ENCODE measurements around the gene ECI2. TPM values are rescaled to one million over a fixed set of nuclear protein-coding genes. Genes with fewer than 3 reads are reported as not detected.
"Not testable (repeated sequence)": the region's sequence is repeated elsewhere in the genome, so short reads cannot be mapped to it uniquely, and the experiment has no call there.

Gene ECI2
- total RNA-seq, 4 donors from 2014 or later, result 17.7 to 137 (median 69.9) TPM

DNA sequence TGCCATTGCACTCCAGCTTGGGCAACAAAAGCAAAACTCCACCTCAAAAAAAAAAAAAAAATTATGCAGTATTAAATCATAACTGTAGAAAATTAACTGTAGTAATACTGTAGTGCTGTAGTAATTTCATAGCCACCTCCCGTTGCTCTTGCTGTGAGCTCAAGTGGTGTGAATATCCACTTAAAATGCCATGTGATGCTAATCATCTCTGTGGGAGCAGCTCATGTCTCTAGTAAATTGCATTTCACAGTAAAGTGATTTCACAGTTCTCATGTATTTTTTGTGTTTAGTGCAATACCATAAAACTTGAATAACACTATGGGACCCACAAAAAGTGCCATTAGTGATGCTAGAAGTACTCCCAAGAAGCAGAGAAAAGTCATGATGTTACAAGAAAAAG is 42.1 kb downstream of the ECI2 start:
- Histone ChIP-seq H3K4me1 (peaks cover 0 to 26% (median 8%) of the 10 kb centered on the region in 4 donors), H3K4me3 (no peak overlapping the region), H3K27me3 (no peaks in the 10 kb centered on the region), H3K27ac (no peak overlapping the region), H3K36me3 (no peaks in the 10 kb centered on the region), H3K9me3 (no peaks in the 10 kb centered on the region)
- intact Hi-C loops (cut with DNase I; ENCODE audit: low total_unique reads) (no loop called here), in situ Hi-C loops (cut with MboI; ENCODE audit: low pct_ligation_motif_present in 1 of 4, low pct_unique_long_range_greater_than_20kb in 1 of 4, low sequenced_read_pairs in 3 of 4) (no loop called here)
- 70 to 79% methylated on average over 1 of the region's 1 CpG for WGBS, 2 donors (ENCODE audit: low coverage in 1 of 2)
- no peak for DNase-seq
- no peak for TF ChIP-seq POLR2A (IDR thresholded peaks at IDR 0.05)
- no peak for TF ChIP-seq POLR2AphosphoS5 (IDR thresholded peaks at IDR 0.05)
- TF ChIP-seq, protein P1, sequence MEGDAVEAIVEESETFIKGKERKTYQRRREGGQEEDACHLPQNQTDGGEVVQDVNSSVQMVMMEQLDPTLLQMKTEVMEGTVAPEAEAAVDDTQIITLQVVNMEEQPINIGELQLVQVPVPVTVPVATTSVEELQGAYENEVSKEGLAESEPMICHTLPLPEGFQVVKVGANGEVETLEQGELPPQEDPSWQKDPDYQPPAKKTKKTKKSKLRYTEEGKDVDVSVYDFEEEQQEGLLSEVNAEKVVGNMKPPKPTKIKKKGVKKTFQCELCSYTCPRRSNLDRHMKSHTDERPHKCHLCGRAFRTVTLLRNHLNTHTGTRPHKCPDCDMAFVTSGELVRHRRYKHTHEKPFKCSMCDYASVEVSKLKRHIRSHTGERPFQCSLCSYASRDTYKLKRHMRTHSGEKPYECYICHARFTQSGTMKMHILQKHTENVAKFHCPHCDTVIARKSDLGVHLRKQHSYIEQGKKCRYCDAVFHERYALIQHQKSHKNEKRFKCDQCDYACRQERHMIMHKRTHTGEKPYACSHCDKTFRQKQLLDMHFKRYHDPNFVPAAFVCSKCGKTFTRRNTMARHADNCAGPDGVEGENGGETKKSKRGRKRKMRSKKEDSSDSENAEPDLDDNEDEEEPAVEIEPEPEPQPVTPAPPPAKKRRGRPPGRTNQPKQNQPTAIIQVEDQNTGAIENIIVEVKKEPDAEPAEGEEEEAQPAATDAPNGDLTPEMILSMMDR (IDR thresholded peaks at IDR 0.05), result no peak
- TF ChIP-seq EP300 (IDR thresholded peaks at IDR 0.05; ENCODE audit: low read depth), result no peak

DNA sequence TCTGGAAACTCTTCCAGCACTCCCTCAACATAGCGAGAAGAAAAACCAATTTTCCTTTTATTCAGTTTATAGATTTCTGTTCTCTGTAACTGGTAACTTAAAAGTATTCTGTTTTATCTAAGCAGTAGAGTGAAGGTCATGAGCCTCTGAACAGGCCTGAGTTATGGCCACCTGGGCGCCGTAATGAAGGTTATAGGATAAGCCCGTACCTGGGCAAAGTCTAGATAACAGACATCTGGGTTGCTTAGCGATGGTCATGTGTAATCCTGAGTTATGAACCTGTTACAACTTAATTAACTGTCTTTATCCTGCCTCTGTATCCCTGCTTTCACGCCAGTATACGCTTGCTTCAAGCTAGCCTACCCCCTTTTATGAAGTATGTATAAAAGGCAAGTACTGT is 43.4 kb downstream of the ECI2 start:
- Histone ChIP-seq H3K9me3 (no peaks in the 10 kb centered on the region), H3K4me1 (peaks cover 0 to 29% (median 8%) of the 10 kb centered on the region in 4 donors), H3K27ac (peak overlapping the region; percentile 60 to 83 (median 71)), H3K36me3 (no peaks in the 10 kb centered on the region), H3K27me3 (no peaks in the 10 kb centered on the region), H3K4me3 (no peak overlapping the region)
- in situ Hi-C loops (cut with MboI; ENCODE audit: low pct_ligation_motif_present in 1 of 4, low pct_unique_long_range_greater_than_20kb in 1 of 4, low sequenced_read_pairs in 3 of 4) (no loop called here), intact Hi-C loops (cut with DNase I; ENCODE audit: low total_unique reads) (no loop called here)
- DNase-seq, result peak; percentile 60
- 51 to 76% methylated on average over 7 of the region's 7 CpGs for WGBS, 2 donors (ENCODE audit: low coverage in 1 of 2)
- TF ChIP-seq, protein P1 (IDR thresholded peaks at IDR 0.05), result no peak
- no peak for TF ChIP-seq POLR2A (IDR thresholded peaks at IDR 0.05)
- peak in 1 of 3 donors; percentile 43 for TF ChIP-seq POLR2AphosphoS5 (IDR thresholded peaks at IDR 0.05)
- TF ChIP-seq EP300 (IDR thresholded peaks at IDR 0.05; ENCODE audit: low read depth), result no peak

DNA sequence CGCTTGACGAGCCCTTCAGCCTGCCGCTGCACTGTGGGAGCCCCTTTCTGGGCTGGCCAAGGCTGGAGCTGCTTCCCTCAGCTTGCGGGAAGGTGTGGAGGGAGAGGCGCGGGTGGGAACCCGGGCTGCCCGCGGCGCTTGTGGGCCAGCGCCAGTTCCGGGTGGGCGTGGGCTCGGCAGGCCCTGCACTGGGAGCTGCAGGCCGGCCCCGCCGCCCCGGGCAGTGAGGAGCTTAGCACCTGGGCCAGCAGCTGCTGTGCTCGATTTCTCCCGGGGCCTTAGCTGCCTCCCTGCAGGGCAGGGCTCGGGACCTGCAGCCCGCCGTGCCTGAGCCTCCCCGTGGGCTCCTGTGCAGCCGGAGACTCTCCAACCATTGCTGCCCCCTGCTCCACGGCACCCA is 45.3 kb downstream of the ECI2 start:
- WGBS, 2 donors (ENCODE audit: low coverage in 1 of 2), result 95 to 100% methylated on average over 1 to 25 of the region's 26 CpGs
- H3K27me3 ChIP-seq; intact Hi-C loops (cut with DNase I; ENCODE audit: low total_unique reads); H3K27ac ChIP-seq; H3K9me3 ChIP-seq; DNase-seq; H3K36me3 ChIP-seq; in situ Hi-C loops (cut with MboI; ENCODE audit: low pct_ligation_motif_present in 1 of 4, low pct_unique_long_range_greater_than_20kb in 1 of 4, low sequenced_read_pairs in 3 of 4); H3K4me3 ChIP-seq: not testable (repeated sequence)
- H3K4me1 ChIP-seq, result peaks cover 0 to 29% (median 8%) of the 10 kb centered on the region in 4 donors

- Histone ChIP-seq H3K36me3 (no peaks in the 10 kb centered on the region), H3K9me3 (no peaks in the 10 kb centered on the region), H3K4me3 (no peak overlapping the region), H3K4me1 (peaks cover 0 to 38% (median 11%) of the 10 kb centered on the region in 4 donors), H3K27me3 (no peaks in the 10 kb centered on the region), H3K27ac (peak overlapping the region; percentile 76 to 86 (median 81))
- peak; percentile 48 for DNase-seq
- TF ChIP-seq, protein P1 (IDR thresholded peaks at IDR 0.05), result no peak
- TF ChIP-seq POLR2A (IDR thresholded peaks at IDR 0.05), result peak; percentile 28
- peak in 1 of 3 donors; percentile 49 for TF ChIP-seq POLR2AphosphoS5 (IDR thresholded peaks at IDR 0.05)
- peak; percentile 16 for TF ChIP-seq EP300 (IDR thresholded peaks at IDR 0.05; ENCODE audit: low read depth)
- in situ Hi-C loops (cut with MboI; ENCODE audit: low pct_ligation_motif_present in 1 of 4, low pct_unique_long_range_greater_than_20kb in 1 of 4, low sequenced_read_pairs in 3 of 4), result no loop called here
- WGBS, 2 donors (ENCODE audit: low coverage in 1 of 2), result 25 to 59% methylated on average over 4 to 7 of the region's 7 CpGs
- intact Hi-C loops (cut with DNase I; ENCODE audit: low total_unique reads), result no loop called here
Measured at GRCh38 chr6:4088704-4089103, 46.7 kb downstream of the ECI2 start.

GRCh38 chr6:4085332-4085700 is 50.1 kb downstream of the ECI2 start:
- Histone ChIP-seq H3K9me3 (no peaks in the 10 kb centered on the region), H3K4me3 (no peak overlapping the region), H3K27ac (no peak overlapping the region), H3K27me3 (no peaks in the 10 kb centered on the region), H3K36me3 (no peaks in the 10 kb centered on the region), H3K4me1 (peaks cover 0 to 23% (median 6%) of the 10 kb centered on the region in 4 donors)
- in situ Hi-C loops (cut with MboI; ENCODE audit: low pct_ligation_motif_present in 1 of 4, low pct_unique_long_range_greater_than_20kb in 1 of 4, low sequenced_read_pairs in 3 of 4) (no loop called here), intact Hi-C loops (cut with DNase I; ENCODE audit: low total_unique reads) (no loop called here)
- DNase-seq, result no peak
- WGBS, 2 donors (ENCODE audit: low coverage in 1 of 2), result 95 to 100% methylated on average over 1 of the region's 1 CpG
- TF ChIP-seq EP300 (IDR thresholded peaks at IDR 0.05; ENCODE audit: low read depth), result no peak
- no peak for TF ChIP-seq POLR2A (IDR thresholded peaks at IDR 0.05)
- no peak for TF ChIP-seq POLR2AphosphoS5 (IDR thresholded peaks at IDR 0.05)
- TF ChIP-seq, protein P1 (IDR thresholded peaks at IDR 0.05), result no peak

Measured in transverse colon (tissue), 4 donors.